Measurements from ENCODE around the gene ZBTB16. TPM values are rescaled to one million over a fixed set of nuclear protein-coding genes. Genes with fewer than 3 reads are reported as not detected.

Gene ZBTB16
- total and polyA plus RNA-seq, 2 of the 13 experiments (the other 11 are each of a cell fraction or from before 2014, with no cell fraction given), result not detected

DNA sequence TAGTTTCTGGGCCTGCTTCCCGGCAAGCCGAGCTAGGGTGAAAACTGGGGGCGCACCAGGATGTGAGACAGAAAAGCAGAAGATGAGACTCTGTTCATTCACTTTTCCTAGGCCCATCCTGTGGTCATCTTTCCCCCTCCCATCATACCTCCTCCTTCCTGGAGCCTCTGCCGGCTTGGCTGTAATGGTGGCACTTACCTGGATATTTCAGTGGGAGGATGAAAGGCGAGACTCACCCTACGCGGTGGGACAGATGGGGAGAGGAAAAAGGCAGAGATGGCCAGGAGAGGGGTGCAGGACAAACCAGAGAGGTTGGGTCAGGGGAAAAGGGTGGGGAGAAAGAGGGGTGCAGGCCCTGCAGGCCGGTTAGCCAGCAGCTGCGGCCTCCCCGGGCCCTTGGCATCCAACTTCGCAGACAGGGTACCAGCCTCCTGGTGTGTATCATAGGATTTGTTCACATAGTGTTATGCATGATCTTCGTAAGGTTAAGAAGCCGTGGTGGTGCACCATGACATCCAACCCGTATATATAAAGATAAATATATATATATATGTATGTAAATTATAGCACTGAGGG, 195.1 kb downstream of the ZBTB16 start:
- no peaks in the 10 kb centered on the region for H3K9me3 ChIP-seq (ENCODE audit: low read length)
- H3K4me3 ChIP-seq (replicated peaks in 1 of 3; ENCODE audit: insufficient read depth in 1 of 3, low read depth in 2 of 3, low read length in 3 of 3), result no peak overlapping the region
- intact Hi-C loops (cut with micrococcal nuclease; ENCODE audit: unreplicated experiment) (no loop called here), in situ Hi-C loops (cut with HindIII; ENCODE audit: extremely low pct_ligation_motif_present, low pct_unique_long_range_greater_than_20kb) (loop anchor here (25.0 kb wide), 1 partner anchor 442 kb away; no protein-coding TSS in a partner anchor)
- DNase-seq (ENCODE audit: low spot score), result no peak
- H3K4me2 ChIP-seq (ENCODE audit: low read depth, low read length), result no peak overlapping the region
- TF ChIP-seq, protein P1, sequence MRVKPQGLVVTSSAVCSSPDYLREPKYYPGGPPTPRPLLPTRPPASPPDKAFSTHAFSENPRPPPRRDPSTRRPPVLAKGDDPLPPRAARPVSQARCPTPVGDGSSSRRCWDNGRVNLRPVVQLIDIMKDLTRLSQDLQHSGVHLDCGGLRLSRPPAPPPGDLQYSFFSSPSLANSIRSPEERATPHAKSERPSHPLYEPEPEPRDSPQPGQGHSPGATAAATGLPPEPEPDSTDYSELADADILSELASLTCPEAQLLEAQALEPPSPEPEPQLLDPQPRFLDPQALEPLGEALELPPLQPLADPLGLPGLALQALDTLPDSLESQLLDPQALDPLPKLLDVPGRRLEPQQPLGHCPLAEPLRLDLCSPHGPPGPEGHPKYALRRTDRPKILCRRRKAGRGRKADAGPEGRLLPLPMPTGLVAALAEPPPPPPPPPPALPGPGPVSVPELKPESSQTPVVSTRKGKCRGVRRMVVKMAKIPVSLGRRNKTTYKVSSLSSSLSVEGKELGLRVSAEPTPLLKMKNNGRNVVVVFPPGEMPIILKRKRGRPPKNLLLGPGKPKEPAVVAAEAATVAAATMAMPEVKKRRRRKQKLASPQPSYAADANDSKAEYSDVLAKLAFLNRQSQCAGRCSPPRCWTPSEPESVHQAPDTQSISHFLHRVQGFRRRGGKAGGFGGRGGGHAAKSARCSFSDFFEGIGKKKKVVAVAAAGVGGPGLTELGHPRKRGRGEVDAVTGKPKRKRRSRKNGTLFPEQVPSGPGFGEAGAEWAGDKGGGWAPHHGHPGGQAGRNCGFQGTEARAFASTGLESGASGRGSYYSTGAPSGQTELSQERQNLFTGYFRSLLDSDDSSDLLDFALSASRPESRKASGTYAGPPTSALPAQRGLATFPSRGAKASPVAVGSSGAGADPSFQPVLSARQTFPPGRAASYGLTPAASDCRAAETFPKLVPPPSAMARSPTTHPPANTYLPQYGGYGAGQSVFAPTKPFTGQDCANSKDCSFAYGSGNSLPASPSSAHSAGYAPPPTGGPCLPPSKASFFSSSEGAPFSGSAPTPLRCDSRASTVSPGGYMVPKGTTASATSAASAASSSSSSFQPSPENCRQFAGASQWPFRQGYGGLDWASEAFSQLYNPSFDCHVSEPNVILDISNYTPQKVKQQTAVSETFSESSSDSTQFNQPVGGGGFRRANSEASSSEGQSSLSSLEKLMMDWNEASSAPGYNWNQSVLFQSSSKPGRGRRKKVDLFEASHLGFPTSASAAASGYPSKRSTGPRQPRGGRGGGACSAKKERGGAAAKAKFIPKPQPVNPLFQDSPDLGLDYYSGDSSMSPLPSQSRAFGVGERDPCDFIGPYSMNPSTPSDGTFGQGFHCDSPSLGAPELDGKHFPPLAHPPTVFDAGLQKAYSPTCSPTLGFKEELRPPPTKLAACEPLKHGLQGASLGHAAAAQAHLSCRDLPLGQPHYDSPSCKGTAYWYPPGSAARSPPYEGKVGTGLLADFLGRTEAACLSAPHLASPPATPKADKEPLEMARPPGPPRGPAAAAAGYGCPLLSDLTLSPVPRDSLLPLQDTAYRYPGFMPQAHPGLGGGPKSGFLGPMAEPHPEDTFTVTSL (CRISPR knock-in tag; IDR thresholded peaks at IDR 0.05; ENCODE audit: borderline replicate concordance), result no peak
- no peak for TF ChIP-seq RFX1 (IDR thresholded peaks at IDR 0.05)
- TF ChIP-seq SMAD3 (CRISPR knock-in tag; IDR thresholded peaks at IDR 0.05), result no peak
- no peaks in the 10 kb centered on the region for H4K20me1 ChIP-seq (ENCODE audit: insufficient read depth, low read length)
- H3K9ac ChIP-seq (ENCODE audit: insufficient read depth, low read depth, low read length), result no peak overlapping the region
- H3K36me3 ChIP-seq (replicated peaks in 1 of 2; ENCODE audit: control insufficient read depth in 1 of 2, insufficient read depth in 2 of 2, low read length in 2 of 2), result no peaks in the 10 kb centered on the region
- ATAC-seq, result no peak
- H3K4me1 ChIP-seq (ENCODE audit: insufficient read depth, low read length), result peaks cover 16% of the 10 kb centered on the region
- ChIA-PET POLR2A (no interaction called here), CTCF (ENCODE audit: low intra/inter-chr PET ratio, low total read pairs) (no interaction called here)
- no peak for FAIRE-seq
- peaks cover 2 to 25% of the 10 kb centered on the region in 2 experiments; a peak in 3 of 5 replicates for H3K27me3 ChIP-seq (ENCODE audit: control insufficient read depth in 1 of 2, insufficient read depth in 2 of 2, low read length in 2 of 2)
- BruUV-seq (replicated peaks), result no TSS peak
- no peak overlapping the region for H3K27ac ChIP-seq (ENCODE audit: extremely low read length, insufficient read depth, low read length)
- no peak overlapping the region for H2AFZ ChIP-seq (ENCODE audit: low read length)
- H3K79me2 ChIP-seq (ENCODE audit: insufficient read depth, low read length), result no peaks in the 10 kb centered on the region
- WGBS (ENCODE audit: low lambda C conversion rate), result 59% methylated on average over 11 of the region's 14 CpGs

All from HepG2 (cell line).